NB4 (cell line): ENCODE results near the gene FBXO2.

Experiments
- DNase-seq: peaks from one replicate; pipeline ENCODE4 v3.0.0; 2010; ENCODE audit warnings: low read depth
- H3K4me3 ChIP-seq: one replicate; pipeline ENCODE4 v1.5.1; 2011; ENCODE audit warnings: mild to moderate bottlenecking, low read depth, low read length, moderate library complexity
- CTCF ChIP-seq: IDR thresholded peaks from one replicate; pipeline ENCODE4 v1.5.1; 2012; ENCODE audit warnings: low read depth, low read length
- MAX ChIP-seq: IDR thresholded peaks from 2 replicates; pipeline ENCODE4 v1.6.1; 2011; ENCODE audit warnings: low read depth, low read length
- MYC ChIP-seq: IDR thresholded peaks from 2 replicates; pipeline ENCODE4 v1.6.1; 2011; ENCODE audit warnings: low read depth, low read length
- POLR2A ChIP-seq: IDR thresholded peaks from 2 replicates; pipeline ENCODE4 v1.6.1; 2011; ENCODE audit warnings: mild to moderate bottlenecking; ENCODE audit not compliant: insufficient read length; ENCODE audit errors: extremely low read depth

FBXO2 gene

DNA sequence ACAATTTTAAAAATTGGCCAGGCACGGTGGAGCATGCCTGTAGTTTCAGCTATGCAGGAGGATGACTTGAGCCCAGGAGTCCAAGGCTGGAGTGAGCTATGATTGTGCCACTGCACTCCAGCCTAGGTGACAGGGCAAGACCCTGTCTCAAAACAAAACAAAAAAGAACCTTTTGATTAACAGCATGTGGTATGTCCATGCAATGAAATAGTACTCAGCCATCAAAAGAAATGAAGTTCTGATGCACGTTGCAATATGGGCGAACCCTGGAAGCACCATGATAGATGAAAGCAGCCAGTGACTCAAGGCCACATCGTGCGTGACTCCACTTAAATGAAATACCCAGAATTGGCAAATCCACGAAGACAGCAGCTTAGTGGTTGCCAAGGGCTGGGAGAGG, 47.5 kb downstream of the FBXO2 start:
- DNase-seq: no peak

DNA sequence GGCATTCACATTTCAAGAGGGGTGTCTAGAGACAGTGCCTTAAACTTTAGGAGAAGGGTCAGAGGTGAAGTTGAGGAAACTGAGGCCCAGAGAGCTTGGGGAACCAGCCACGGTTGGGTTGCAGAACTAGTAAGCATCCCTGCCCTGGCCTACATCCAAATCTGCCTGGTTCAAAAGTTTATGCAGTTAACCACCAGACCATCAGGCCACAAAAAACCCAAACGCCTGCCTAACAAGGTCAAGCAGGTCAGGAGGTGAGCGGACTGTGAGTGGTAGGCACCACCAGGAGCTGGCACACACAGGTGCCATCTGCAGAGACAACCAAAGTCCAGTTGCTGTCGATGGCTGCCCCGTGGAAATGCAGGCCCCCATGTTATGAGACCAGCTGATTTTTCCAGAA, 51.2 kb downstream of the FBXO2 start:
- no peak overlapping the region for H3K4me3 ChIP-seq
- DNase-seq: no peak
- no peak for TF ChIP-seq MAX
- TF ChIP-seq MYC: no peak
- TF ChIP-seq POLR2A: no peak
- no peak for TF ChIP-seq CTCF

More for the DNA sequence above, 47.5 kb downstream of the FBXO2 start:
- TF ChIP-seq POLR2A (no peak), MYC (no peak), CTCF (no peak), MAX (no peak)
- H3K4me3 ChIP-seq: no peak overlapping the region

GRCh38 chr1:11602424-11602823, 51.8 kb downstream of the FBXO2 start:
- DNase-seq: no peak
- TF ChIP-seq MYC: no peak
- TF ChIP-seq POLR2A: no peak
- TF ChIP-seq MAX: no peak
- TF ChIP-seq CTCF: no peak
- H3K4me3 ChIP-seq: no peak overlapping the region

- DNase-seq: no peak
- H3K4me3 ChIP-seq: no peak overlapping the region
- TF ChIP-seq CTCF: no peak
- no peak for TF ChIP-seq POLR2A
- TF ChIP-seq MAX: no peak
- TF ChIP-seq MYC: no peak
Measured at GRCh38 chr1:11600836-11601235, 53.4 kb downstream of the FBXO2 start.

DNA sequence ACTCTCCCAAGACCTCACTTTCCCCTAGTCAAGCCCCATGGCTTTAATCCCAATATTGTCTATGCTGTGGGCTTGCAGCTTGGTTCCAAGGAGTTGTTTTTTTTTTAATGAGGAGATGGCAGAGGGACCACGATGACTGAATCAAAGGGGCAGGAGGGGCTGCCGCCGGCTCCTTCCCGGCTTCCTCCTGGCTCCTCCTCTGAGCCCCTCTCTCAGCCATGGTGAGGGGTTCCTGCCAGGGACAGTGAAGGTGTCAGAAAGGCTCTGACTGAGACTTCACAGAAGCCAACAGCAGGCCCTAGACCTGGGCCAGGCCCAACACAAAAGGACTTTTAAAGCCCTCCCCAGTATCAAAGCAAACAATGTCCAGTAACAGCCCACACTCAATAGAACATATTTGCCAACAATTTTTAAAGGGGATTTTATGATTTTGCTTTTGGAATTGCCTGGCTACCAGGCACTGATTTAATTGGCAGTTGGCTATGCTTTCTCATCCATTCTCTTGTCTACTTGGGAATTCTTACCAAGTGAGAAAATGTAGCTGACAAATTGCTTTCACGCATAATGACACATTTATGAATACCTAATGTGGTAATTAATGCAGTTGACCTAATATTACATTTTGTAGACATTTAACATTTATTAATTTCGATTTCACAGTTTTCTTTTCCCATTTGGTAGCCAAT, 54.2 kb downstream of the FBXO2 start:
- DNase-seq: no peak

More for the DNA sequence above, 54.2 kb downstream of the FBXO2 start:
- H3K4me3 ChIP-seq: no peak overlapping the region
- no peak for TF ChIP-seq MYC
- TF ChIP-seq CTCF: no peak
- TF ChIP-seq POLR2A: no peak
- no peak for TF ChIP-seq MAX
